H1 (cell line): ENCODE results near the gene ATP6V1F. TPM values are rescaled to one million over a fixed set of nuclear protein-coding genes. Genes with fewer than 3 reads are reported as not detected.

Source experiments
- ATF3 ChIP-seq: IDR thresholded peaks from 2 replicates; pipeline ENCODE4 v1.6.1; 2011; ENCODE audit warnings: low read depth, mild to moderate bottlenecking, low read length; ENCODE audit not compliant: insufficient read depth
- CHD7 ChIP-seq: fragments of 300-600 bp; sonication (generic); IDR thresholded peaks from 2 replicates; pipeline ENCODE4 v1.7.1; 2012; ENCODE audit warnings: low read length, moderate library complexity, mild to moderate bottlenecking, inconsistent platforms; ENCODE audit not compliant: insufficient replicate concordance
- HDAC2 ChIP-seq, 2 experiments: fragments of 300-600 bp in 1 of 2; sonication (generic) in 1 of 2; IDR thresholded peaks; 2 replicates each; pipeline ENCODE4 v1.6.1; 2011 to 2012; ENCODE audit warnings: low read depth in 2 of 2, low read length in 2 of 2, mild to moderate bottlenecking in 2 of 2, moderate library complexity in 2 of 2, borderline replicate concordance in 1 of 2, inconsistent platforms in 1 of 2
- SP1 ChIP-seq: IDR thresholded peaks from 2 replicates; pipeline ENCODE4 v1.6.1; 2011; ENCODE audit warnings: low read depth, low read length
- ZNF274 ChIP-seq: IDR thresholded peaks from 2 replicates; pipeline ENCODE4 v1.7.0; 2012; ENCODE audit warnings: low read length, borderline replicate concordance; ENCODE audit errors: extremely low read depth
- polyA plus RNA-seq, 7 experiments: library from polyadenylated mRNA; depleted of rRNA in 3 of 7; stranded (reverse) in 5 of 7; unstranded in 2 of 7; fragments of >200 nt in 5 of 7; fragments of 200-250 nt in 2 of 7; gene quantifications; 1 replicate in 5 of 7; 2 replicates in 1 of 7; 4 replicates in 1 of 7; pipeline versions ENCODE4 v1.2.1 to v1.2.3, GENCODE V29; 2011 to 2013; ENCODE audit warnings: missing spikeins in 2 of 7, mixed read lengths in 2 of 7
- total RNA-seq: library from RNA; stranded (reverse); fragmentation: NEBNext Ultra II Directional; extraction: Animal tissue kit (Norgen Biotek cat#: 25700); gene quantifications from 2 replicates; pipeline ENCODE4 v1.2.1, GENCODE V29; 2021

ATP6V1F gene
- total and polyA plus RNA-seq, 2 of the 8 experiments (the other 6 are each of a cell fraction or from before 2014, with no cell fraction given) = 104 to 318 TPM

DNA sequence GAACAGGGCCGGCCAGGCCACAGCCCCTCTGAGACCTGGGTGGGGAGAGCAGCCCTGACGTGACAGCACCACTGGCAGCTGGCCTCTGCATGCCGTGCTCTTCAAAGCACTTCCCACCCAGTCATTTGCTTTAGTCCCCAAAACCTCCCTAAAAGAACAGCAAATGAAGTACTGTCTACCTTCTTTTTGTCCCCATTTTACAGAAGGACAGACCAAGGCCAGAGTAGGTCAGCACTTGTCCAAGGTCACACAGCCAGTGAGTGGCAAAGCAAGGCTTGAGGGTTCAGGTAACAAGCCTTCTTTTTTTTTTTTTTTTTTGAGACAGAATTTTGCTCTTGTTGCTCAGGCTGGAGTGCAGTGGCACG, 15.1 kb downstream of the ATP6V1F start (continued):
- TF ChIP-seq CHD7 (no peak), ATF3 (no peak), ZNF274 (no peak), SP1 (no peak), HDAC2 (IDR thresholded peaks at IDR 0.05; ENCODE audit: borderline replicate concordance in 1 of 2, low read depth in 2 of 2, low read length in 2 of 2) (no peak)
